Coronary artery (tissue), 2 donors: ENCODE results near the gene MED28.

Experiments
- DNase-seq: peaks from one replicate; pipeline ENCODE4 v3.0.0-alpha.2; 2017; ENCODE audit warnings: low spot score
- H3K27ac ChIP-seq, 2 donors: fragments of 200-600 bp; sonication (generic); one replicate each; pipeline ENCODE4 v1.5.1; 2016 to 2019
- H3K4me3 ChIP-seq: fragments of 200-600 bp; sonication (generic); 2 replicates; pipeline ENCODE4 v1.5.1; 2016; ENCODE audit warnings: mild to moderate bottlenecking, moderate library complexity
- TF ChIP-seq, protein P1 (sequence below): fragments of 200-600 bp; sonication (generic); IDR thresholded peaks from one replicate; pipeline ENCODE4 v1.5.1; 2019; ENCODE audit warnings: antibody characterized with exemption

Gene MED28

DNA sequence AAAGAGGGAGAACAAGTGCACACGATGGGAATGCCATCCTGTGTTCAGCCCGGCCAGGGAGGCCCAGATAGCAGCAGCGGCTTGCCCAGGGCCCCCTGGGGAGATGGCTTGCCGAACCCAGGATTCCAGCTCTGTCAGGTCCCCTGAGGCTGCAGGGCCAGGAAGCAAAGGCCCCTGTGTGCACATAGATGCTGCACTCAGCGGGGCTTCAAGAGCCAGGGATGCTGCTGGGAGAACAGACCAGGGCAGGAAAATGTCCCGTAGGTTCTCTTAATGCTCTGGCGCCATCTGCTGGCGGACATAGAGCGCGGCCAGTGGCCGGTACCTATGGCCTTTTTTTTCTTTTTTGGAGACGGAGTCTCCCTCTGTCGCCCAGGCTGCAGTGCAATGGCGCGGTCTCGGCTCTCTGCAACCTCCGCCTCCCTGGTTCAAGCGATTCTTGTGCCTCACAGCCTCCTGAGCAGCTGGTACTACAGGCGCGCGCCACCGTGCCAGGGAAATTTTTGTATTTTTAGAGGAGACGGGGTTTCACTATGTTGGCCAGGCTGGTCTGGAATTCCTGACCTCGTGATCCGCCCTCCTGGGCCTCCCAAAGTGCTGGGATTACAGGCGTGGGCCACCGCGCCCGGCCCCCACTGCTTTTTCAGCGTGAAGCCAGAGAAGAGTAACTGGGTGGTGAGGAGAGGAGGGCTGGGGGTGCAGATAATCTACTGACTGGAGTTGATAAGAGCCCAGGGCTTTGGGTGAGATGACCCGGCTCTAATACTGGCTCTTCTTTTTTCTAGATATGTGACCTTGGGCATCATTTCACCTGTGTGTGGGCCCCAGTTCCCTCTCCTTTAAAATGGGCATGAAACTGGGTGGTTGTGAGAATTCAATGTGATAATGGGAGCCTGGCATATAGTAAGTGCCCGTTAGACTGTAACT lies 22.5 kb downstream of the MED28 start:
- DNase-seq = no peak
- Histone ChIP-seq H3K27ac (no peak overlapping the region), H3K4me3 (no peak overlapping the region)
- TF ChIP-seq, protein P1, sequence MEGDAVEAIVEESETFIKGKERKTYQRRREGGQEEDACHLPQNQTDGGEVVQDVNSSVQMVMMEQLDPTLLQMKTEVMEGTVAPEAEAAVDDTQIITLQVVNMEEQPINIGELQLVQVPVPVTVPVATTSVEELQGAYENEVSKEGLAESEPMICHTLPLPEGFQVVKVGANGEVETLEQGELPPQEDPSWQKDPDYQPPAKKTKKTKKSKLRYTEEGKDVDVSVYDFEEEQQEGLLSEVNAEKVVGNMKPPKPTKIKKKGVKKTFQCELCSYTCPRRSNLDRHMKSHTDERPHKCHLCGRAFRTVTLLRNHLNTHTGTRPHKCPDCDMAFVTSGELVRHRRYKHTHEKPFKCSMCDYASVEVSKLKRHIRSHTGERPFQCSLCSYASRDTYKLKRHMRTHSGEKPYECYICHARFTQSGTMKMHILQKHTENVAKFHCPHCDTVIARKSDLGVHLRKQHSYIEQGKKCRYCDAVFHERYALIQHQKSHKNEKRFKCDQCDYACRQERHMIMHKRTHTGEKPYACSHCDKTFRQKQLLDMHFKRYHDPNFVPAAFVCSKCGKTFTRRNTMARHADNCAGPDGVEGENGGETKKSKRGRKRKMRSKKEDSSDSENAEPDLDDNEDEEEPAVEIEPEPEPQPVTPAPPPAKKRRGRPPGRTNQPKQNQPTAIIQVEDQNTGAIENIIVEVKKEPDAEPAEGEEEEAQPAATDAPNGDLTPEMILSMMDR = peak; percentile 85

DNA sequence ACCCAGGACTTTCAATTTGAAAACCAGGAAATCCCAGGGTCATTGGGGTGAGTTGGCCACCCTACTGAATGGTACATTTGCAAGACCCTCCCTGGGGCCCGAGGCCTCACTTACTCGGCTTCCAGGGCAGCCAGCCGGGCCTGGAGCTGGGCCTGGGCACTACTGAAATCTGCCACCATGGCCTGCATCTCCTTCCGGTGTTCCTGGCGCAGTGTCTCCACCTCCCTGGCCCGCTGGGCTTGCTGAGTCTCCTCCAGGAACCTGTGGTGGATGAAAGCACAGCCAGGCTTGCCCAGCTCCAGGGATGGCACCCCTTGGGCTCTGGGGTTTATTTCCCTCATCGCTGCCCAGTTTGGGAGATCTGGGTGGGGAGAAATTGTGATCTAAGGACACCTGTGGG lies 24.7 kb downstream of the MED28 start:
- DNase-seq = no peak
- Histone ChIP-seq H3K27ac (no peak overlapping the region), H3K4me3 (no peak overlapping the region)
- TF ChIP-seq, protein P1 = no peak

DNA sequence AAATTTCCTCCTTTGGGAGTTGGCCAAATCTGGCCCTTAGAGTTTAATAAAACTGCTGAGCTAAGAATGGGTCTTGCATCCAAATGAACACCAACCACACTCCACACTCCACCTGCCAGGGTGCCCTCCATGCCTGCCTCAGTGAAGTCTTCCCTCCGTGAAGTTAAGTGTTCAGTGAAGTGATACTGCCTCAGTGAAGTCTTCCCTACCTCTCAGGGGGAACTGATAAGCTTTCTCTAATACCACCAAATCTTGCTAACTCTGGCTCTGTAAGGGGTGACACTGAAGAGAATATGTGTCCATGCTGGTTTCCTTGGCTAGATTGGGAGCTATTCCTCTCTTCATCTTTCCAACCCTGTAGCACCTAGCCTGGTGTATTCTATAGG lies 27.9 kb downstream of the MED28 start:
- TF ChIP-seq, protein P1 = no peak
- no peak overlapping the region for H3K4me3 ChIP-seq
- no peak overlapping the region for H3K27ac ChIP-seq
- no peak for DNase-seq

DNA sequence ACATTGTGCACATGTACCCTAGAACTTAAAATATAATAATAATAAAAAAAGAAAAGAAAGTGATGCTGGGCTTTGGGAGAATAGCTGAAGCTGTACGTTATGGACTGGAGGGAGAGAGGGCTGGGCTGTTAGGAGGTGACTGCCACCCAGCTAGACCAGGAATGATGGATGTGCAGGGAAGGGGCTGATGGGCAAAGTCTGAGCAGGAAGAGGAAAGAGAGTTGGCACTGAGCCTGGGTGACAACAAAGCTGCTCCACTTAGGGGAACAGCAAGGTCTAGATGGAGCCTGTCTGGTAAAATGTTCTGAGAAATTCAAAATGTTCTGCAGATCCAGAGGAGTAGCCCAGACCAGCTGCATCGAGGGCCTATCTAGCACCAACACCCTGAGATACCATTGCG lies 32.3 kb downstream of the MED28 start:
- DNase-seq = no peak
- TF ChIP-seq, protein P1 = no peak
- Histone ChIP-seq H3K27ac (no peak overlapping the region), H3K4me3 (no peak overlapping the region)

DNA sequence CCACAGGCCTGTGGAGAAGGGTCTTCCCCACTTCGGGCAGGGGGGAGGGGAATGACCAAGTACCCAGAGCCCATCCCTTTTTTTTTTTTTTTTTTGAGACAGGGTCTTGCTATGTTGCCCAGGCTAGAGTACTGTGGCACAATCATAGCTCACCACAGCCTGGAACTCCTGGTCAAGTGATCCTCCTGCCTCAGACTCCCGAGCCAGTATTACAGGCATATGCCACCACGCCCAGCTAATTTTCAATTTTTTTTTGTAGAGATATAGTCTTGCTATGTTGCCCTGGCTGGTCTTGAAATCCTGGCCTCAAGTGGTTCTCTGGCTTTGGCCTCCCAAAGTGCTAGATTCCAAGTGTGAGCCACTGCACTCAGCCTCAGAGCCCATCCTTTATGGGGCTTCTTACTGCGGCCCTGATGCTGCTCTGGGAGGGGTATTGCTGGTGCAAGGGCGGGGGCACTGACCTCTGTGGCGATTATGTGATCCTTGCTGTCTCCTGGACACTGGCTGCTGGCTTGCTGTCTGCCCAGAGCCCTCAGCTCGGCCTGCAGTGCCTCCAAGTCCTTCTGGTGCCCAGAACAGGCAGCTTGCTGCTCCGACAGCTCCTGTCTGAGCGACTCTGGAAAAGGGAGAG lies 32.9 kb downstream of the MED28 start:
- H3K4me3 ChIP-seq = no peak overlapping the region
- DNase-seq = no peak
- H3K27ac ChIP-seq = no peak overlapping the region
- TF ChIP-seq, protein P1 = no peak

DNA sequence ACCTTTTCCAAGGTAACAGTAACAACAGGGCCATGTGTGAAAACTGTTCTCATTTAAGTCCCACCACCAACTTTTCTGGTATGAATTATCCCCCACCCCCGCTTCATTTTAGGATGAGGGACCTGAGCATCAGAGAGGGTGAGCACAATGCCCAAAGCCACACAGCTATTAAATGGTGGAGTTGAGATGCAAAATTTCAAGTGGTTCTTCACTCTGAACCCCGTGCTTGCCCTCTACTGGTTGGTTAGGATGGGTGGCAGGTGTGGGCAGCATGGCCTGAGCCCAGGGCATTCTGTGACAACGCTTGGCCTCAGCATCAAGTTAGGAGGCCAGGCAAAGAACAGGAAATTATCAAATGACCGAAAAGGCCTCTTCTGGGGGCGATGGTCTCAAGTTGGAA lies 33.5 kb downstream of the MED28 start:
- no peak overlapping the region for H3K4me3 ChIP-seq
- H3K27ac ChIP-seq = no peak overlapping the region
- DNase-seq = no peak
- TF ChIP-seq, protein P1 = no peak

DNA sequence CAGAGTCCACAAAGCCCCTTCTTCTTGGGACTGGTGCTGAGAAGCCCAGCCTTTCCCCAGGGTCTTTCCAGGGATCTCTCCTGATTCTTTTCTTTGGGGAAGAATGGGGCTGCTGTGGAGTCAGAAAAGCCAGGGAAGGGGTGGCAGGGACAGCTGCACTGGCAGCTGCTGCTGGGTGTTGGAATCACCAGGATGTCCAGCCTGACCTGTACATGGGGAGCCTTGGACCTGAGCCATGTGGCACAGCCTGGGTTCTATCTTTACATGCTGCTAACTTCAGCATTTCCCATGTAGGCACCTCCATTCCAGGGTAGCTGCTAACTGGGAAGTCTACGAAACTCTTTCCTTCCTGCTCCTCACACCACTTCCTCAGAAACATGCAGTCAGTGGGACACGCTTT lies 36.0 kb downstream of the MED28 start:
- TF ChIP-seq, protein P1 = no peak

More for the DNA sequence above, 36.0 kb downstream of the MED28 start:
- DNase-seq = no peak
- Histone ChIP-seq H3K4me3 (no peak overlapping the region), H3K27ac (no peak overlapping the region)
